T-helper 1 cell treated with Interleukin-12 subunit alpha and Interleukin-12 subunit beta and Interleukin-4 antibody, amounts not matched to agents 30 ng/mL and 1 ng/mL, for 36 hours (primary cell): ENCODE data around the gene IL23R. TPM values are rescaled to one million over a fixed set of nuclear protein-coding genes. Genes with fewer than 3 reads are reported as not detected.

Source experiments
- intact Hi-C: fragments of 100-400 bp; cut with micrococcal nuclease; formaldehyde crosslinking; loops from one replicate; pipeline ENCODE4 v1.15.1; 2024
- total RNA-seq: library from RNA; stranded (reverse); gene quantifications from 2 replicates; pipeline ENCODE4 v1.2.3, GENCODE V29; 2022

The IL23R gene
- total RNA-seq, 1 donor from 2014 or later = 6.9 TPM

- intact Hi-C loops = loop anchor here (5.0 kb wide), 2 partner anchors 166 to 284 kb away; partner anchors contain the start of gene SERBP1
Measured at GRCh38 chr1:67147973-67148372, 18.3 kb upstream of the IL23R start.

GRCh38 chr1:67148516-67149178 lies 17.6 kb upstream of the IL23R start:
- intact Hi-C loops = loop anchor here (1.0 to 5.0 kb wide), 9 partner anchors 24 to 383 kb away; partner anchors contain the start of gene SERBP1

GRCh38 chr1:67149179-67149770 lies 17.0 kb upstream of the IL23R start:
- intact Hi-C loops = loop anchor here (1.0 to 5.0 kb wide), 9 partner anchors 23 to 384 kb away; partner anchors contain the start of gene SERBP1

GRCh38 chr1:67150931-67151330 lies 15.3 kb upstream of the IL23R start:
- intact Hi-C loops = no loop called here

- intact Hi-C loops = loop anchor here (2.0 to 5.0 kb wide), 2 partner anchors 16 to 34 kb away; no protein-coding TSS in a partner anchor
Measured at GRCh38 chr1:67158401-67158800, 7.9 kb upstream of the IL23R start.

GRCh38 chr1:67159233-67159632 lies 7.0 kb upstream of the IL23R start:
- intact Hi-C loops = loop anchor here (2.0 to 5.0 kb wide), 2 partner anchors 16 to 33 kb away; no protein-coding TSS in a partner anchor

GRCh38 chr1:67162954-67163353 lies 3.3 kb upstream of the IL23R start:
- intact Hi-C loops = loop anchor here (1.0 to 10.0 kb wide), 7 partner anchors 8 to 1348 kb away; no protein-coding TSS in a partner anchor

DNA sequence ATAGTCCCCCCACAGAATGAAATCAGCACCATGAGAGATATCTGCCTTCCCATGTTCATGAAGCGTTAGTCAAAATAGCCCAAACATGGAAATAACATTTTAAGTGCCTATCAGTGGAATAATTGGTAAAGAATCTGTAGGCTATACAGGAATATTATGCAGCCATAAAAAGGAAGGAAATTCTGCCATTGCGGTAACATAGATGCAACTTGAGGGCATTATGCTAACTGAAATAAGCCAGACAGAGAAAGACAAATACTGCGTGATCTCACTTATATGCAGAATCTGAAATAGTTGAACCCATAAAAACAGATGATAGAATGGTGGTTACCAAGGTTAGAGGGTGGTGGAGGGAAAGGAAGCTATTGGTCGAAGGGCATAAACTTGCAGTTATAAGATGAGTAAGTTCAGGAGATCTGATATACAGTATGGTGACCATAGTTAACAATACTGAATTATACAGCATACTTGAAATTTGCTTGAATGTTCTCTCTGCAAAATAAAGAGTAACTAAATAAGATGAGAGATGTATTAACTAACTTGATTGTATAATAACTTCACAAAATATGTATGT lies 699 bp upstream of the IL23R start:
- intact Hi-C loops = loop anchor here (1.0 to 10.0 kb wide), 3 partner anchors 29 to 1351 kb away; no protein-coding TSS in a partner anchor

DNA sequence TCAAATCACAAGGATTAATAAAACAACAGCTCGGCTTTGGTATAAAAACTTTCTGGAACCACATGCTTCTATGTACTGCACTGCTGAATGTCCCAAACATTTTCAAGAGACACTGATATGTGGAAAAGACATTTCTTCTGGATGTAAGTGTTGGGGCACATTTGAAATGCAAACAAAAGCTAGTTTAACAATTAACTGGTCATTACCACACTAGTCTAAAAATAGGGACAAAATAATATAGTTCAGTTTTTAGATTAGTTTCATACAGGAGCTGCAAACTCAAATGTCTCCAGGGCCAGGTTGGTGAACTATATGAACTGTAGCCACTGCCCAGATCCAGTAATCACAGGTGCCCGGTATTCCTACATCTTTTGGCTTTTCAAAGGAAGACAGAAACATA lies 3.2 kb downstream of the IL23R start:
- intact Hi-C loops = loop anchor here (10.0 kb wide), 1 partner anchor 1355 kb away; no protein-coding TSS in a partner anchor

DNA sequence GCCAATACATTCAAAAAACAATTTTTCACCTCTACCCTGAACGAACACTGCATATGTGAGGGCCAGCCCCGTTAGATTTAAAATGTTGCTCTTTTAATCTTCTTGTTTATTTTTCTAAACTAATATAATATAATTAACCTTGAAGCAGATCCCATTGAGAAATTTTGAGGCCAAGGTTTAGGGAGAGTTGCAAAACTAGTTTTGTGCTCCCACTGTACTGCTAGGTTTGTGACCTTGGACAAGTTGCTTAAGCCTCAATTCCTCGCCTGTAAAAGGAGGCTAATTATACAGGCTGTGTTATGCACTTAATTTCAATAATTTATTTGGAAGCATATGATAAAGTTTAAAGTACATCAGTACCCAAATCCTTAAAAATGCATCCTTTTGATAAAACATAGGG lies 3.7 kb downstream of the IL23R start:
- intact Hi-C loops = loop anchor here (2.0 to 10.0 kb wide), 3 partner anchors 261 to 1355 kb away; partner anchors contain the start of gene SERBP1

DNA sequence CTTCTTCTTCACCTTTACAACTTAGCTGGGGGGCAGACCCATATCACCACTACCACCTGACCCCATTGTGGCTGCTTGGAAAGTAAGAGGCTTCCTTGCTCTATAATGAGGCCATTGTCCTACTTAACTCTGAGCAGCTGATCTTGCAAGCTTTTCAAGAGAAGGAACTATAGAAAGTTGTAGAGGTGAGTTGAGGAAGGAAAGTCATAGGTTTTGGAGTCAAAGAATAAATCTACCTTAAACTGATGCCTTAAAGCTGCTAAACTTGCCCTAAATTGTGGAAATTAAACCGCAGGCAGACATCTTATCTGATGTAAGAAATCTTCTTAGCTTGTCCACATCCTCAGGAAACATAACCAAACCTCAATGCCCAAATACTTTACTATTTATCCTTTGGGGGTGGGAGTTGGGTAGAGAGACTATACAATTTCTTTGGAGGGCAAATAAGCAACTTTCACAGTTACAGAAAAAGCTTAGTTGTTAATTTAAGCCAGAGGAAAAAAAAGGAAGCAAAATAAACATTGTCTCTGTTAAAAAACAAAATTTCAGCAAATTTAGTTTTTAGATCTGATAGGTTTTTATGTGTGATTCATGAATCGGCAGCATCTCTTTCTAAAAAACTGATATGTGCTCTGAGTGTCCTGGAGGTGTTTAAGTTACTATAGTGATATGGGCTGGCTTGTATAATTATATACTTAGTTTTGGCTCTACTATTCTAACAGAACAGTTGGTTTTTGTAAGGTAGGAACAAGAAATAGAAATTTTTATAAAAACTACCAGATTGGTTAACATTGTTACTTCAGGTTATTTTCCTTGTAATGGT lies 4.7 kb downstream of the IL23R start:
- intact Hi-C loops = loop anchor here (1.0 to 5.0 kb wide), 7 partner anchors 8 to 839 kb away; partner anchors contain the start of gene SERBP1

- intact Hi-C loops = loop anchor here (1.0 to 5.0 kb wide), 7 partner anchors 8 to 839 kb away; partner anchors contain the start of gene SERBP1
Measured at GRCh38 chr1:67171574-67171955, 5.3 kb downstream of the IL23R start.

- intact Hi-C loops = loop anchor here (1.0 to 5.0 kb wide), 9 partner anchors 9 to 840 kb away; partner anchors contain the start of gene SERBP1
Measured at GRCh38 chr1:67171978-67172377, 5.7 kb downstream of the IL23R start.

GRCh38 chr1:67173988-67174387 lies 7.7 kb downstream of the IL23R start:
- intact Hi-C loops = loop anchor here (2.0 to 5.0 kb wide), 2 partner anchors 15 to 842 kb away; no protein-coding TSS in a partner anchor

DNA sequence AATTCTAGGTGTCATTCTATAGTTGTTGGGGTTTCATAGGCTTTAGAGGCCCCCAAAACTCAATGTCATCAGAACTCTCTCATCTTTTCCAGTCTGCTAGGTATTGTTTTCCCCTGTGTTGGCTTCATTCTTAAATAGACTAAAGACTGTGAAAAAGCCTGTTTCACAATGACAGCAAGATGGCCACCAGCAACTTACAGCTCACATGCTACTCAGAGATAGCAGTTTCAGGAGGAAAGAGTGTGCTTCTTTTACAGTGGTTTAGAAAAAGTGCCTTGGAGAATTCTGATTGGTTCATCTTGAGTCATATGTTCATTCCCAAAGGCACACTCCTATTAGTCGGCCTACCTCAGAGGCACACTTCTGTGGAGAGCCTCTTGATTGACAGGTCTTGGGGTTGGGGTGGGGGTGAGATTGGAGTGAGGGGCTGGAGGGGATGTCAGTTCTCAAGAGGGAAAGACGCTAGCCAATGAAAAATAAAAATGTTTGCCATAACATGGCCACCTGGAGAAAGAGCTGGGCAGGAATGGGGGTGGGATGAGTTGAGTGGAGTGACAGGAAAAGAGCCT lies 8.5 kb downstream of the IL23R start:
- intact Hi-C loops = loop anchor here (1.0 to 5.0 kb wide), 3 partner anchors 9 to 842 kb away; no protein-coding TSS in a partner anchor

GRCh38 chr1:67175530-67176087 lies 9.4 kb downstream of the IL23R start:
- intact Hi-C loops = loop anchor here (1.0 to 2.0 kb wide), 2 partner anchors 8 to 17 kb away; no protein-coding TSS in a partner anchor

DNA sequence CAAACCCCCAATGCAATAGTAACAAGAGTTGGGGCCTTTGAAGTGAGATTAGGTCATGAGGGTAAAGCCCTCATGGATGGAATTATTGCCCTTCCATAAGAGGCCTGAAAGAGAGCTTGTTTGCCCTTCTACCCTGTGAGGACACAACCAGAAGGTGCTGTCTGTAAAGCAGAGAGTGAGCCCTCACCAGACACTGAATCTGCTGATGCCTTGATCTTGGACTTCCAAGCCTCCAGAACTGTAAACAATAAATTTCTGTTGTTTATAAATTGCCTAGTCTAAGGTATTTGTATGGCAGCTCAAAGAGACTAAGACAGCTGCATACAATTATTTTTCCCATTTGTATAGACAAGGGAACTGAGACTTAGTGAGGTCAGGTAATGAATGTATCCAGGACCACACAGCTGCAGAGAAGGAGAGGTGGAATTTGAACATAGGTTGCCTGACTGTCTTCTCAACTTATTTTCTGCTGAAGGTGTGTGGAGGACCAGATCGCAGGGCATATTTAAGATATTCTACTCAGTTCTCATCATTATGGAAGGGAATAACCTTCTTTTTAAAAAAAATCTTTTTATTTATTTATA lies 18.7 kb downstream of the IL23R start:
- intact Hi-C loops = no loop called here

DNA sequence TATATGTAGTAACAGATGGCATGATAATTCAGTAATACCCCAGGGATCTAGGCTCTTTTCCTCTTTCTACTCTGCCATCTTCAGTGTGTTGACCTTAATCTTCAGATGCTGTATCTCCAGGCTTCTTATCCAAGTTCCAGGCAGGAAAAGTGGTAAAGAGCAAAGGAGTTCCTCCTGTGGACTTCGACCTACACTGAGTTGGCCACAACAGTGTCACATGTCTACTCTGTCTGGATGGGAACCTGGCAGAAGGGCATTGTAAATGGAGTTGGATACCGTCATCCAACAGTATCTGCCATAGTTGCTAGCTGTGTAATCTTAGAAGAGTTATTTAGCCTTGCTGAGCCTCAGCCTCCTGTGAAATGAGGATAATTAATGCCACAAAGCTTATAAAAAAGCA lies 21.9 kb downstream of the IL23R start:
- intact Hi-C loops = no loop called here

DNA sequence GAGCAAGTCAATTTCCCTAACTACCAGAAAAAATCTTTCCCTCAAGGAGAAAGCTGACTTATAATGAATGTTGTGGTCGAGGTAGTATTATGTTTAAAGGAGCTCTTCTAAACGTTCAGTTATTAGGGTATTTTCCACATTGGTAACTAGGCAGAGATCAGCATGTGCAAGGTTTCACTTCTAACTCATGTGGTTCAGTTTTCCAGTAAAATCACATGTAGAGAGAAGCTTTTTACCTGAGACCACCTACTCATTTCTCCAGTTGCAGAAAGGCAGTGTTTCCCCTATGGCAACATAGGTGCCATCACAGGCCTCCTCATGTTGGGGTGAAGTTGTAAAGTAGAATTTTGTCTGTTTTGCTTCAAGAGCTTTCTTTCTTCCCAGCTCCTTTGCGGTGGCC lies 23.7 kb downstream of the IL23R start:
- intact Hi-C loops = loop anchor here (5.0 to 10.0 kb wide), 3 partner anchors 33 to 495 kb away; partner anchors contain the start of genes GADD45A and SLC35D1
